NK-92 (cell line): Measurements from ENCODE around the gene FKBP1A.

Experiments
- DNase-seq: peaks from one replicate; lab custom pipeline; 2025; ENCODE audit not compliant: unreplicated experiment; lab: John Stamatoyannopoulos, UW

FKBP1A gene

DNA sequence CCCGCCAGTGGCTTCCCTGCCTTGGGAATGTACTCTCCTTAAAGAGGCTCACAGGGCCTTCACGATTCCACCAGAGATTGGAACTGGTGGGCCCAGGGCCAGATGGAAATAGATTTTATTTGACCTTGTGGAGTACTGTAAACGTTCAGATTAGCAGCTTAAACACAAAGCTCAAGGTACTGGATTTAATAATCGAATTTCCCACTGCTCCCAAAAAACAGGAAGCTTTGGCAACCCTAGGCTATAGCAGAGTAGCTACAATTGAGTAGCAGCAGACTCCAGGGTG, 71.3 kb downstream of the FKBP1A start:
- DNase-seq = no peak

DNA sequence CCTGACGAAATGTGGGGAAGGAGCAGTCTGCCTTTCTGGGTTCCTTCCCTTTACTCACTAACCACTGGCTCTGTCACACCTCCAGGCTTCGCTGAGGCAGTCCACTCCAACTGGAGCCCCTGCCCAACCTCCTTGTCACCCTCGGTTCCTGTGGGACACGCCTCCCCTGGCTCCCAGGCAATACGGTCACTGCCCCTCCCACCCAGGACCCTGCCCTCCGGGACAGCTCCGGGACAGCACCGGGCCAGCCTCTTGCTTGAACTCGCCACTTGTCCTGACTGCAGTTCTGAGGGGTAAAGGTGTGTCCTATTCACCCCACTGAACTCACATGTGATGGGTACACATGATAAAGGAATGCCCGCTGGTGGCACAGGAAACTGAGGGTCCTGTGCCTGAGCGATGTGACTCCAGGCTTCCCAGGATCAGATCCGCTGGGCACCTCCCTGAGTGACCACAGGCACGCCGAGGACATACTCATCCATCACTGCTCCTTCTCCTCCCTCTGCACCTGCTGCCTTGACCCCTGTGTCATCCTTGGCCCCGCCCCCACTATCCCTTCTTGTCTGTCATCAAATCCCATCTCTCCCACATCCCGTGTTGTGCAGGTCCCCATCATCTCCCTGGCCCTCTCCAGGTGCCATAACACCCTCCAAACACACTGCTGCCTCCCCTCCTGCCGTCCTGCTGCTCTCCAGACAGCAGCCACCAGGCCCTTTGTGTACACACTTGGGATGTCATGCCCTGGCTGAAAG, 71.8 kb downstream of the FKBP1A start:
- DNase-seq = no peak

DNA sequence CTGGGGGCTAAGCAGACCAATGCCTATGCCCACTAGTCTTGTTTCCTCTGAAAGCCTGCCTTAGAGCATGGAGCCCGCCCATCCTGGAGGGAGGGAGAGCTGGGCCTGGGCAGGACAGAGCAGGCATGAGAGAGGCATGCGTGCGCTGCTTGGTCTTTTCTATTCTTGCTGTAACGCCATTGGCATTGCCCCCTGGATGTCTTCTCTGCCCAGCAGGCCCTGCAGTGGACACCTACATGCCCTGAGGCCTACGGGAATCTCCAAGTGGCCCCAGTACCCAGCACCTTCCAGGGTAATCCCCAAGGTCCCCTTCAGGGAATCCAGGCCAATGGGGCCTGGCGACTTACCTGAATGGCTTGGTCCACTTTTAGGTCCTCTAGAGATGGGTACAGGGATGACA, 72.8 kb downstream of the FKBP1A start:
- DNase-seq = no peak

DNA sequence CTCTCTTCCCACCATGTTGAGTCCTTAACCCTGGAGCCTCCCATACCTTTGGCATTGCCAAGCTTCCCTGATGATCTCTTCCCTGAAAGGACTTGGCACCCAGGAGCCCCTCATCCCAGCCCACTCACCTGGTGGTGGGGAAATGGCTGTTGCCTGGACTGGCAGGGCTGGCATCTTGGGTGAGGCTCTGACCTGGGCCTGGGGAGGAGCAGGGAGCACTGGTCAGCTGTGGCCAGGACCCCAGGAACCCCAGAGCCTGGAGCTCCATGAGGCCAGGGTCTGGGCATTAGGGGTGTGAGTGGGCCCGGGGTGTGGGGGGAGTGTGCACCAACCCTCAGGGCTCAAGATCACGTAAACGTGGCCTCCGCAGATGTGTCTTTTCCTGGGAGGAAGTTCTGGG, 73.4 kb downstream of the FKBP1A start:
- DNase-seq = no peak

DNA sequence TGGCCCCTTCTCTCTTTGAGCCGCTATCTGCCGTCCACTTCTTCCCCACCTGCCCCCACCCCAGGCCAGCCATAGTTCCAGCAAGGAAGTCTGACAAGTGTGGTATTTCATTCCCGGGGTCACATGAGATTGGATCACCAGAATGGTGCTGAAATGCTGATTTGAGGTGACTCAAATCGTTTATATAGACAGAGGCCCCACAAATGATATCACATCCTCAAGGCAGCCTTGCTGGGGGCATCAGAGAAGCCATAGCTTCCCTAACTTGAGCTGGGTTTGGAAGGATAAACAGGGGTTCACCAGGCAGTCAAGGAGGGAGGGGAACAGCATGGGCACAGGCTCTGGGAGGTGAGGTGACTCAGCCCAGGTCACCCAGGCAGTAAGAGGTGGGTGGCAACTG, 73.8 kb downstream of the FKBP1A start:
- no peak for DNase-seq
